Common myeloid progenitor, CD34-positive (primary cell): ENCODE results near the gene ZNF324B.

ENCODE experiments used
- CTCF ChIA-PET: fragments of 350-600 bp; sonication (Branson Sonifier 250); formaldehyde crosslinking; loops from one replicate; lab custom pipeline; 2021; ENCODE audit warnings: antibody characterized with exemption; lab: Charles Lee
- POLR2A ChIA-PET: fragments of 350-600 bp; sonication (Branson Sonifier 250); formaldehyde crosslinking; loops from one replicate; lab custom pipeline; 2021; ENCODE audit warnings: antibody characterized with exemption; lab: Charles Lee
- DNase-seq, 3 donors: peaks; one replicate each; pipeline versions ENCODE4 v3.0.0 to v3.0.0-alpha.2; 2013
- H3K27ac ChIP-seq, 2 experiments: 1 replicate in 1 of 2; 2 replicates in 1 of 2; pipeline ENCODE4 v1.7.0; 2013; ENCODE audit warnings: inconsistent platforms in 2 of 2, low read length in 2 of 2, mild to moderate bottlenecking in 2 of 2, low read depth in 1 of 2, moderate library complexity in 1 of 2; ENCODE audit not compliant: severe bottlenecking in 2 of 2, insufficient read depth in 1 of 2, poor library complexity in 1 of 2
- H3K27me3 ChIP-seq, 5 experiments: replicated peaks in 2 of 5; 1 replicate in 3 of 5; 2 replicates in 2 of 5; pipeline versions ENCODE4 v1.6.1 to v1.7.0; 2013; ENCODE audit warnings: low read length in 4 of 5, mild to moderate bottlenecking in 2 of 5, moderate library complexity in 2 of 5, inconsistent platforms in 1 of 5; ENCODE audit not compliant: insufficient read depth in 5 of 5, control insufficient read depth in 4 of 5
- H3K36me3 ChIP-seq, 4 experiments: 1 replicate in 2 of 4; 2 replicates in 2 of 4; pipeline versions ENCODE4 v1.6.1 to v1.7.0; 2013; ENCODE audit warnings: low read length in 3 of 4, control low read depth in 1 of 4, mild to moderate bottlenecking in 1 of 4; ENCODE audit not compliant: control insufficient read depth in 4 of 4, insufficient read depth in 4 of 4
- H3K4me1 ChIP-seq, 4 experiments: 1 replicate in 3 of 4; 2 replicates in 1 of 4; pipeline versions ENCODE4 v1.6.1 to v1.7.1; 2013; ENCODE audit warnings: low read length in 3 of 4, mild to moderate bottlenecking in 3 of 4, control low read depth in 1 of 4, inconsistent platforms in 1 of 4, moderate library complexity in 1 of 4; ENCODE audit not compliant: control insufficient read depth in 4 of 4, insufficient read depth in 4 of 4; ENCODE audit errors: control extremely low read depth in 1 of 4
- H3K4me3 ChIP-seq, 7 experiments: 1 replicate in 4 of 7; 2 replicates in 3 of 7; pipeline versions ENCODE4 v1.5.1 to v1.7.0; 2013; ENCODE audit warnings: mild to moderate bottlenecking in 7 of 7, low read length in 6 of 7, moderate library complexity in 6 of 7, inconsistent platforms in 2 of 7, low read depth in 2 of 7, control low read depth in 1 of 7; ENCODE audit not compliant: insufficient read depth in 4 of 7, control insufficient read depth in 1 of 7; ENCODE audit errors: extremely low read depth in 1 of 7
- H3K9me3 ChIP-seq, 5 experiments: 1 replicate in 4 of 5; 2 replicates in 1 of 5; pipeline versions ENCODE4 v1.6.1 to v1.7.1; 2013; ENCODE audit warnings: low read length in 4 of 5, mild to moderate bottlenecking in 2 of 5, inconsistent platforms in 1 of 5, low read depth in 1 of 5, moderate library complexity in 1 of 5; ENCODE audit not compliant: control insufficient read depth in 4 of 5, insufficient read depth in 2 of 5; ENCODE audit errors: control extremely low read depth in 1 of 5
- WGBS: methylation state at CpG from one replicate; pipeline ENCODE4 v1.1.5; 2013; ENCODE audit not compliant: insufficient coverage; 5-methylcytosine and 5-hydroxymethylcytosine counted together

Gene ZNF324B

DNA sequence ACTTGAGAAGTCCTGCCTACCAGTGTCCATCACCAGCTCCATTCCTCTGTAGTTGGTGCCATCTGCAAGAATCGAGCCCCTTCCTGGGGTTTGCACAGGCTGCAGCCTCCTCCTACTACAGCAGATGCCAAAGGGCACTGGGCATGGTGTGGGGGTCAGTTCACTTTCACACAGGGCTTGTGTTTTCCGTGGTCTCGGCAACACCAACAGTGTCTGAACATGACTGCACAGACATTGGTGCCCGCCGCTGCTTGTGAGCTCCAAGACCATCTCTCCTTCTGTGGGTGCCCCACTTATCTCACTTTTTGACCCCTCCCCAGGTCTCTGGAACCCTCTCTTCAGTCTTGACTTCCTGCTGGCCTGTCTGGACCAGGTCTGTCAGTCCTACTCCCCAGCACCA, 40.0 kb downstream of the ZNF324B start:
- Histone ChIP-seq H3K27me3 (no peaks in the 10 kb centered on the region), H3K4me1 (no peaks in the 10 kb centered on the region), H3K9me3 (no peaks in the 10 kb centered on the region), H3K36me3 (no peaks in the 10 kb centered on the region), H3K27ac (no peak overlapping the region), H3K4me3 (no peak overlapping the region)
- DNase-seq, result no peak
- ChIA-PET CTCF (no interaction called here), POLR2A (no interaction called here)
- WGBS, result 90% methylated on average over 3 of the region's 5 CpGs

DNA sequence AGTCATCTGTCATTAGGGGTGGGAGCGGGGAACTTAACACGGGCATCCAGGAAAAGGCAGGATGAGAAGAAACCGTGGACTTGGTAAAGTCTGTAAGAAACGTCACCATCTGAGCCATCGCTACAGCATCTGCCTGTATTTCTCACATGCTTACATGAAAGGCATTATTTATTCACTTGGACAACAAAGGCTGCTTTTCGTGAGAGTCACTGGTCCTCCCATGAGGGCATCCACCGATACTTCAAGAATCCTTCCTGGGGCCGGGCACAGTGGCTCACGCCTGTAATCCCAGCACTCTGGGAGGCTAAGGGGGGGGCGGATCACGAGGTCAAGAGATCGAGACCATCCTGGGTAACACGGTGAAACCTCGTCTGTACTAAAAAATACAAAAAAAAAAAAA, 40.8 kb downstream of the ZNF324B start:
- WGBS, result 98% methylated on average over 5 of the region's 14 CpGs
- Histone ChIP-seq H3K4me1 (peaks cover 0 to under 1% (median 0%) of the 10 kb centered on the region in 4 experiments), H3K27ac (no peak overlapping the region), H3K27me3 (no peaks in the 10 kb centered on the region), H3K36me3 (no peaks in the 10 kb centered on the region), H3K4me3 (no peak overlapping the region), H3K9me3 (no peaks in the 10 kb centered on the region)
- no peak for DNase-seq
- CTCF ChIA-PET, result no interaction called here
- POLR2A ChIA-PET, result no interaction called here

DNA sequence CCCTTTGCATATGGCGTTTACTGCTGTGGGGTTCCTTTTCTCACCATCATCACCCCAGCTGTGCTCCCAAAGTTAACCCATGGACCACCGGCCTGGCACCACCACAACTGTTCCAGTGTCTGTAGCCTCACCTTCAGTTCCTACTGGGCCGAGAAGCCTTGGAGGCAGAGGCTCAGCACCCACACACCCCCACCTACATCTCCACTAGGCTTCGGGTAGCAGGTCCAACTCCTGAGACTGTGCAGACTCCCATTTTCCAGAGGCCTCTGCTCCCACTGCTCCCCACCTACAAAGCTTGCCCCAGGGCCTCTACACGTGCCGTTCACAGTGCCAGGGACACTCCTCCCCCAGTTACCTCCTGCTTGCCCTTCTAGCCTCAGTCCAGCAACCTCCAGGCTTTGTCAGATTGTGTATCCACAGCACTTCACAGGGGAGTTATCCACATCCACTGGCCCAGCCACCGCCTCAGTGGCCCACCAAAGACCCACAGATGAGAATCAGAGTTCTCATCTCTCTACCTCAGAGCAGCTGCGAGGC, 46.3 kb downstream of the ZNF324B start:
- CTCF ChIA-PET, result no interaction called here
- H3K9me3 ChIP-seq, result no peaks in the 10 kb centered on the region
- WGBS, result 94% methylated on average over 6 of the region's 8 CpGs
- peaks cover 3 to 24% (median 22%) of the 10 kb centered on the region in 4 experiments for H3K4me1 ChIP-seq
- no peak overlapping the region for H3K27ac ChIP-seq
- POLR2A ChIA-PET, result no interaction called here
- DNase-seq, result no peak
- H3K27me3 ChIP-seq, result no peaks in the 10 kb centered on the region
- no peaks in the 10 kb centered on the region for H3K36me3 ChIP-seq
- H3K4me3 ChIP-seq, result peak overlapping the region in 3 of 7 experiments; percentile 81 to 84 (median 81)

DNA sequence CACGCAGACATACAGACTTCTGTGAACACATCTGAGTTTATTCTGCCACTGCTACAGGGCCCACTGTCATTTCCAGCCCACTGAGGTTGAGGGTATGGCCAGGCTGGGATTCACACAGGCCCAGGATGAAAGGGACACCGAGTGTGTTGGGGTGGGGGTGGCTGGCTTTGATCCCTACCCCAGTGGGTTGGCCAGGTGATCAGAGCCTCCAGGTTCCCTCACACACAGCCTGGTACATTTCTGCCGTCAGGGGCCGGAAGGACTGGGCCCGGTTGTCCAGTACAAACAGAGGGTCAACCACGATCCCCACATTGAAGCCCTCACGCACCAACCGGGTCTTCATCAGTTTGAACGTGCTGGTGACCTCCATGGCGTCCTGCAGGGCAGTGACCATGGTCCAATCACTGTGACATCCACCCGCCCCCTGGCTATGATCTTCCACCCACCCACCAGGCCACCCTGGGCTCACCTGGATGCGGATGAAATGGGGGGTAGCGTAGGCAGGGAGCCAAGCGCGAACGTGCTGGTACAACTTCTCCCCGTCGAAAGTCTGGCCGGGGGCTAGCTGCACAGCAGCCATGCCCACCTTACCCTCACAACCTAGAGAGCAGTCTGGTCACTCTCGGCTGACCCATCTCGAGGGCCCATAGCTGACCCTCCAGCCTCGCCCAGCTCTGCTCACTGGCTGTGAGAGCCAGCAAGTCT, 47.0 kb downstream of the ZNF324B start:
- Histone ChIP-seq H3K27me3 (no peaks in the 10 kb centered on the region), H3K9me3 (no peaks in the 10 kb centered on the region), H3K36me3 (no peaks in the 10 kb centered on the region), H3K4me3 (peak overlapping the region; percentile 24 to 84 (median 69)), H3K27ac (peak overlapping the region in 1 of 2 experiments; percentile 62), H3K4me1 (peaks cover 3 to 24% (median 22%) of the 10 kb centered on the region in 4 experiments)
- DNase-seq, result no peak
- 55% methylated on average over 21 of the region's 22 CpGs for WGBS
- ChIA-PET POLR2A (no interaction called here), CTCF (interaction anchor here (1.1 to 1.6 kb wide), 5 partner anchors 16 to 82 kb away, joined by 3 to 7 read pairs (median 4); partner anchors contain the start of gene ZBTB45)

DNA sequence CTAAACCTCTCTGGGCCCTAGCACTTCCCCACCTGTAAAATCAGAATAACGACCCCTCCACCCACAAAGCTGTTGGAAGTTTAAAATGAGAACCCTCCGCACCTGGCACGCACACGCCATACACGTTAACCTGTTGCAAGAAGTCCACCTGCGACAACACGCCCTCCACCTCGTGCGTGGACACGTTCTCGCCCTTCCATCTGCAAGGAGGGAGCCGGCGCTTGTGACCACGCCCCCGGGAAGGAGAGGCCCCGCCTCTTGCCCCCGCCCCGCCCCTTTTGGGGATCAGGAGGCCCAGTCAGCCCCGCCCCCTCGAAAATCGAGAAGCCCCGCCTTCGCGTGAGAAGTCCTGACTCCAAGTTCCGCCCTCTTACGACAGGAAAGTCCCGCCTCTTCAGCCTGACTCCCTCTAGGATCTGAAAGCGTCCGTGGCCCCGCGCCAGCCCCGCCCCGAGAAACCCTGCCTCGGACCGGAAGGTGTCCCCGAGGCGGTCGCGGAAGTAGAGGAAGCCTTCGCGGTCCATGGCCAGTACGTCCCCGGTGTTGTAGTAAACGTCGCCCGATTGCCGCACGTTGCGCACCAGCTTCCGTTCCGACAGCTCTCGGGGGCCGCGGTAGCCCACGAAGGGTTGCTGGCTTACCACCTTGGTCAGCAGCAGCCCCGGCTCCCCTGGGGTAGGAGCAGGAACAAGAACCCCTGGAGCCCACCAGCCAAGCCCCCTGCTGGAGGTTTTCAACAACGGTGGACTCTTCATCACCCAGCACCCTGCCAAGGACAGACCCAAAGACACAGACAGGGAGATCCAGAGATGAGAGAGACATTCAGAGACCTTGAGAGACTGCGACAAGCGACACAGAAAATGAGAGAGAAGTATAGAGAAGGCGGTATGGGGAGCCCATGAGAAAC, 47.9 kb downstream of the ZNF324B start:
- H3K27ac ChIP-seq, result peak overlapping the region in 1 of 2 experiments; percentile 81
- H3K9me3 ChIP-seq, result no peaks in the 10 kb centered on the region
- no peaks in the 10 kb centered on the region for H3K27me3 ChIP-seq
- DNase-seq, result peak; percentile 97 to 99 (median 99)
- CTCF ChIA-PET, result interaction anchor here (0.7 to 1.6 kb wide), 9 partner anchors 15 to 173 kb away, joined by 3 to 7 read pairs (median 4); partner anchors contain the start of genes RPS5 and ZBTB45
- H3K36me3 ChIP-seq, result no peaks in the 10 kb centered on the region
- H3K4me3 ChIP-seq, result peak overlapping the region; percentile 24 to 84 (median 69)
- WGBS, result 2% methylated on average over 54 of the region's 60 CpGs
- POLR2A ChIA-PET, result interaction anchor here (1.2 kb wide), 1 partner anchor 10 kb away, joined by 9 read pairs; no protein-coding TSS in a partner anchor
- peaks cover 3 to 24% (median 22%) of the 10 kb centered on the region in 4 experiments for H3K4me1 ChIP-seq

DNA sequence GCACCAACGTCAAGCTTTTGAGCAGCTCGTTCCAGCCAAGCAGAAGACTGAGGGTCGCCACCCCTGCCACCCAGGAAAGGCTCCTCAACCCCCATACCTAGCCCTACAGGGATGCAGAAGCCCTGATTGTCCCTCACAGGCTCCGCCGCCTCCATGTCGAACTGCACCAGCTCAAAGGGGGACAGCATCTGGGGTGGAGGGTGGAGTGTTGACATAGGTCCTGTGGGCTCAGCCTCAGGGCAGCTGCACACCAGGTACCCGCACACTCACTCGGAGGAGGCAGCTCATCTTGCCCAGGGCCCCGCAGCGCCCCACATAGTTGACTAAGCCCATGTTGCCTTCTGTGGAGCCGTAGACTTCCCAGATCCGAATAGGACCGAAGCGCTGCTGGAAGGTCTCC, 48.8 kb downstream of the ZNF324B start:
- DNase-seq, result no peak
- CTCF ChIA-PET, result interaction anchor here (0.7 to 1.8 kb wide), 8 partner anchors 11 to 174 kb away, joined by 3 to 10 read pairs (median 3); partner anchors contain the start of genes CHMP2A, RPS5, SLC27A5 and ZBTB45
- Histone ChIP-seq H3K36me3 (no peaks in the 10 kb centered on the region), H3K4me1 (peaks cover 3 to 24% (median 22%) of the 10 kb centered on the region in 4 experiments), H3K27me3 (no peaks in the 10 kb centered on the region), H3K9me3 (no peaks in the 10 kb centered on the region), H3K27ac (no peak overlapping the region), H3K4me3 (peak overlapping the region in 2 of 7 experiments; percentile 69 to 84)
- POLR2A ChIA-PET, result interaction anchor here (1.2 kb wide), 1 partner anchor 9 kb away, joined by 9 read pairs; no protein-coding TSS in a partner anchor
- WGBS, result 92% methylated on average over 8 of the region's 14 CpGs
